Spinal cord (tissue), 10 donors: Measurements from ENCODE around the gene NCLN. TPM values are rescaled to one million over a fixed set of nuclear protein-coding genes. Genes with fewer than 3 reads are reported as not detected.
"Not testable (repeated sequence)": the region's sequence is repeated elsewhere in the genome, so short reads cannot be mapped to it uniquely, and the experiment has no call there.

Experiments used
- DNase-seq, 6 donors: peaks; one replicate each; pipeline versions ENCODE4 v3.0.0 to v3.0.0-alpha.2; 2013 to 2015; ENCODE audit warnings: low spot score in 6 of 6, low read depth in 4 of 6
- H3K27ac ChIP-seq: one replicate; pipeline ENCODE4 v1.5.1; 2013; ENCODE audit warnings: low read depth, low read length, control low read depth
- H3K27me3 ChIP-seq: one replicate; pipeline ENCODE4 v1.6.1; 2013; ENCODE audit warnings: low read length; ENCODE audit not compliant: control insufficient read depth, insufficient read depth
- H3K36me3 ChIP-seq: one replicate; pipeline ENCODE4 v1.6.1; 2013; ENCODE audit warnings: low read length; ENCODE audit not compliant: control insufficient read depth, insufficient read depth
- H3K4me1 ChIP-seq: one replicate; pipeline ENCODE4 v1.6.1; 2013; ENCODE audit warnings: low read length; ENCODE audit not compliant: control insufficient read depth, insufficient read depth
- H3K4me3 ChIP-seq: one replicate; pipeline ENCODE4 v1.5.1; 2013; ENCODE audit warnings: low read depth, low read length, control low read depth
- H3K9me3 ChIP-seq: one replicate; pipeline ENCODE4 v1.6.1; 2013; ENCODE audit warnings: low read length; ENCODE audit not compliant: control insufficient read depth, insufficient read depth
- WGBS: methylation state at CpG from one replicate; pipeline ENCODE4 v1.1.5; 2013; ENCODE audit warnings: missing lambda C conversion rate; ENCODE audit not compliant: insufficient coverage; 5-methylcytosine and 5-hydroxymethylcytosine counted together
- polyA plus RNA-seq, 2 donors: library from polyadenylated mRNA; unstranded; fragments of 120-200 nt; gene quantifications; one replicate each; pipeline ENCODE4 v1.2.1, GENCODE V29; 2013; ENCODE audit not compliant: insufficient read length in 2 of 2
- total RNA-seq, 2 donors: library from RNA; depleted of rRNA in 1 of 2; stranded (reverse); fragments of 120-200 nt in 1 of 2; fragments of >200 nt in 1 of 2; gene quantifications; one replicate each; pipeline versions ENCODE4 v1.2.3 to v1.2.4, GENCODE V29; 2013 to 2014
- donor health status: healthy.

NCLN gene
- total and polyA plus RNA-seq, 4 donors, result 12.1 to 55.4 (median 31.2) TPM

DNA sequence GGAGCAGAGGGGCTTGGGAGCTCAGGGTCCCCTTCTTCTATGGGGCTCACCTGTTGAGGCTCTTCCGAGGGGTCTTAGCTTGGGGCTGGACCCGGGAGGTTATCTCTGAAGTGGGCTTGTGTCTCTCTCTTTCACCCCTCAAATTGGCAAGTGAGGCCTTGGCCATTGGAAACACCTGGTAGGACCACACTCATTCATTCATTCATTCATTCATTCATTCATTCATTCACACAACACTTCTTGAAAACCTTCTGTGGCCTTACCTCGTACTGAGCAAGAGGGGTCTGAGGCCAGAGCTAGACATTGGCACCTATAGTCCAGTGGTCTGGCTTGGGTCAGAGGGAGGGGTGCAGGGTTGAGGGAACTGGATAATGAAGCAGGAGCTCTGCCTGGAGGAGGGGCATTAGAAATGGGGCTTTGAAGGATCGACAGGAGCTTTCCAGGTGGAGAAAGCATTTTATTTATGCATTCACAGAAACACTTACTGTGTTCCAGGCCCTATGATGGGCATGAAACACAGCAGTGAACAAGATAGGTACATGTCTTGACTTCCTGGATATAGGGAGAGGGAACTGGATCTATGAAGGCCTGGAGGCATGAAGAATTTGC, 44.3 kb downstream of the NCLN start:
- Histone ChIP-seq H3K27me3 (no peaks in the 10 kb centered on the region), H3K36me3 (peaks cover 13% of the 10 kb centered on the region), H3K4me3 (no peak overlapping the region), H3K4me1 (peaks cover 37% of the 10 kb centered on the region), H3K9me3 (no peaks in the 10 kb centered on the region), H3K27ac (no peak overlapping the region)
- WGBS, result 100% methylated on average over 3 of the region's 4 CpGs
- no peak for DNase-seq

GRCh38 chr19:3231288-3231687, 45.6 kb downstream of the NCLN start:
- Histone ChIP-seq H3K4me1 (peaks cover 31% of the 10 kb centered on the region), H3K27ac (no peak overlapping the region), H3K27me3 (no peaks in the 10 kb centered on the region), H3K9me3 (no peaks in the 10 kb centered on the region), H3K36me3 (peaks cover 13% of the 10 kb centered on the region), H3K4me3 (no peak overlapping the region)
- 100% methylated on average over 1 of the region's 1 CpG for WGBS
- no peak for DNase-seq

DNA sequence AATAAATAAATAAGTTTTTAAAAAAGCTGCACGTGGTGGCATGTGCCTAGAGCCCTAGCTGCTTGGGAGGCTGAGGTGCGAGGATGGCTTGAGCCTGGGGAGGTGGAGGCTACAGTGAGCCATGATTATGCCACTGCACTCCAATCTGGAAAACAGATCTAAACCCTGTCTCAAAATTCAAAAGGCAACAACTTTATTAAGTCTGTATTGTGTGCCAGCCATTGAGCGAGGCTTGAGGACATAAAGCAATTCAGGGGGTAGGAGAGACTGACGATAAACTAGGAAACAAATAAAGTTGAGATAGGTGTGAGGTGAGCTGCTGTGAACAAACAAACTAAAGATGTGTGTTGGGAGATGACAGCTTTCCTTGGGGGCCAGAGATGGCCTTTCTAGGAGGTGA, 47.4 kb downstream of the NCLN start:
- Histone ChIP-seq H3K27me3 (no peaks in the 10 kb centered on the region), H3K4me3 (no peak overlapping the region), H3K36me3 (peaks cover 16% of the 10 kb centered on the region), H3K4me1 (peaks cover 13% of the 10 kb centered on the region), H3K9me3 (no peaks in the 10 kb centered on the region), H3K27ac (no peak overlapping the region)
- WGBS, result 77% methylated on average over 4 of the region's 4 CpGs
- no peak for DNase-seq

GRCh38 chr19:3233831-3234230, 48.1 kb downstream of the NCLN start:
- DNase-seq, result no peak
- no peak overlapping the region for H3K27ac ChIP-seq
- H3K36me3 ChIP-seq, result peaks cover 16% of the 10 kb centered on the region
- H3K9me3 ChIP-seq, result no peaks in the 10 kb centered on the region
- peaks cover 6% of the 10 kb centered on the region for H3K4me1 ChIP-seq
- no CpG with 5 or more reads among the region's 4 CpGs for WGBS
- H3K27me3 ChIP-seq, result no peaks in the 10 kb centered on the region
- H3K4me3 ChIP-seq, result no peak overlapping the region

DNA sequence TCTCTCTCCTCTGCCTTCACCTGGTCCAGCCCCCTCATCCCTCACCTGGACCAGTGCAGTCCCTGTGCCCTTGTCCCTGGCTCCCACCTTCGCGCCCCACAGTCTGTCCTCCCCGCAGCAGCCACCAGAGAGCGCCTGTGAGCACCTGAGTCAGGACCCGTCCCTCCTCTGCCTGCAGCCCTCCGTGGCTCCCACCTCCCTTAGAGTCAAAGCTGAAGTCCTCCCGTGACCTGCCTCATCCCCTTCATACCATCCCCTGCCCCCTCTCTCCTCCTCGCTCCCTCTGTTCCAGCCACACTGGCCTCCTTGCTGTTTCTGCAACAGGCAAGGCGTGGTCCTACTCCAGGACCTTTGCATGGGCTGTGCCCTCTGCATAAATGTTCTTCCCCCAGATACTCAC, 49.1 kb downstream of the NCLN start:
- H3K9me3 ChIP-seq, result no peaks in the 10 kb centered on the region
- H3K4me3 ChIP-seq, result no peak overlapping the region
- H3K4me1 ChIP-seq, result no peaks in the 10 kb centered on the region
- DNase-seq, result no peak
- peaks cover 14% of the 10 kb centered on the region for H3K36me3 ChIP-seq
- H3K27me3 ChIP-seq, result no peaks in the 10 kb centered on the region
- 61% methylated on average over 9 of the region's 9 CpGs for WGBS
- H3K27ac ChIP-seq, result no peak overlapping the region

GRCh38 chr19:3235604-3236003, 49.9 kb downstream of the NCLN start:
- H3K36me3 ChIP-seq, result peaks cover 16% of the 10 kb centered on the region
- not testable (repeated sequence) for H3K27me3 ChIP-seq, H3K27ac ChIP-seq, H3K4me3 ChIP-seq, H3K4me1 ChIP-seq, DNase-seq, H3K9me3 ChIP-seq
- WGBS, result 81% methylated on average over 2 of the region's 2 CpGs

DNA sequence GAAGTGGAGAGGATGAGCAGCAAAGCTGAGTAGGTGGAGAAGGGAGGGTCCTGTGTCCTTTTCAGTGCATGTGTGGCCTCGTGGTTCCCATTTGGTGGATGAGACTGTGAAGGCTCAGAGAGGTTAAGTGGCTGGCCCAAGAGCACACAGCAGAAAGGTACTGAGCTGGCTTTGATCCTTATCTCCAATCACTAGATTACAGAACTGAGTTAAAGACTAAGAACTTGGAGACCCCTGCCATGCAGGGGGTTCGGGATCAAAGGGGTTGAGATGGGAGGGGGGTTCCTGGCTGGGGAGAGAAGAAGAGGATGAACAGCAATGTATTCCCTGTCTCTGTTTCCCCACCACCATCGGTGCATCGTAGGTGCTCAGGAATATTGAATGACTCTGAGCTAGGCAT, 50.5 kb downstream of the NCLN start:
- WGBS, result 38% methylated on average over 1 of the region's 4 CpGs
- Histone ChIP-seq H3K9me3 (no peaks in the 10 kb centered on the region), H3K27ac (no peak overlapping the region), H3K4me3 (no peak overlapping the region), H3K36me3 (peaks cover 16% of the 10 kb centered on the region), H3K27me3 (no peaks in the 10 kb centered on the region), H3K4me1 (no peaks in the 10 kb centered on the region)
- no peak for DNase-seq

GRCh38 chr19:3238066-3238561, 52.4 kb downstream of the NCLN start:
- DNase-seq, result no peak
- Histone ChIP-seq H3K27ac (no peak overlapping the region), H3K36me3 (peaks cover 16% of the 10 kb centered on the region), H3K9me3 (no peaks in the 10 kb centered on the region), H3K4me1 (no peaks in the 10 kb centered on the region), H3K27me3 (no peaks in the 10 kb centered on the region), H3K4me3 (no peak overlapping the region)
- WGBS, result 95% methylated on average over 3 of the region's 7 CpGs

GRCh38 chr19:3239367-3239766, 53.6 kb downstream of the NCLN start:
- WGBS, result 83% methylated on average over 2 of the region's 5 CpGs
- Histone ChIP-seq H3K27ac (no peak overlapping the region), H3K4me3 (no peak overlapping the region), H3K36me3 (peaks cover 16% of the 10 kb centered on the region), H3K9me3 (no peaks in the 10 kb centered on the region), H3K4me1 (no peaks in the 10 kb centered on the region), H3K27me3 (no peaks in the 10 kb centered on the region)
- no peak for DNase-seq
